ENCODE results near the gene CAPZA2. TPM values are rescaled to one million over a fixed set of nuclear protein-coding genes. Genes with fewer than 3 reads are reported as not detected.

The CAPZA2 gene
- polyA plus RNA-seq, 3 donors = 67.0 to 807 (median 672) TPM

DNA sequence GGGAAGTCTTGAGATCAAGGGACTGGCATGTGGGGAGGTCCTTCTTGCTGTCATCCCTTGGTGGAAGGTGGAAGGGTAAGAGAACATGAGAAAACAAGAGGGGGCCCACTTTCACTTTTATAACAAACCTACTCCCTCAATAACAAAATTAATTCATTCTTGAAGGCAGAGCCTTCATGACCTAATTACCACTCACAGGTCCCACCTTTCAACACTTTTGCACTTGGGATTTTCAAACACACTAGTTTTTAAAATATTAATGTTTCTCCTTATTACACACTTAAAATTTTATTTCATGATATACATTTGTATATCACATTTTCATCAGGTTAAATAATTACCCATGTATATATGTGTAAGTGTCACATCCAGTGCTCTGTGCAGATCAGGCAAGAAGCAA is 93.0 kb downstream of the CAPZA2 start:
- Histone ChIP-seq H3K4me3 (replicated peaks in 1 of 3; ENCODE audit: low read depth in 2 of 3, low read length in 3 of 3) (no peak overlapping the region), H3K4me2 (replicated peaks; ENCODE audit: extremely low read depth, low read length, poor library complexity, severe bottlenecking) (peak overlapping the region; percentile 89)

DNA sequence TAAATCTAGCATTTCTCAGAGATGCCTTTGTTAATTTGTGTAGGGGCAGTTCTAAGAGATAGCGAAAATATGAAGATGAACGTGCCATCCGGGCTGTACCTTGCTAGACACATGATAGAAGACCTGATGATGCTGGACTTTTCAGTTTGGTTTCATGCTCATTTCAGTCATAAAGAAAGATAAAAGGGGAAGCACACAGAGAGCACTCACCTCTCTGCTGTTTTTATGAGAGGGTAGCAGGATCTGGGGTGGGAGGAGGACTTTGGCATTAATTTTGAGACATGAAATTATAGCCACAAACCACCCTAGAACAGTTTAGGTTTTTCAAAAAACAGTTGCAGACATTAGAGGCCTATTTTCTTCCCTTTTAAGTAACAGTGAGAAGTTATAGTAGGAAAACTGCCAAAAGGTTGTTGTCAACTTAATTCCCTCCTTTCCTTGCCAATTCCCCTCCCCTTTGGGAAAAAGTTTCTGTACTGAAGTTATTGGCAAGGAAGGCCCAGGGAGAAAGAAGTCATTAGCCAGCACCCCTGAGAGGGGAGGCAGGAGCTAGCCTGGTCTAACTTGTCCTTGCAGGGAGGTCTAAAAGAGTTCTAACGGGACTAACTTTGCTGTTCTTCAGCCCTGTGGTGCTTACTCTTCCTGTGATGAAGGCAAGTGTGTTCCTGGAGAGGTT is 93.6 kb downstream of the CAPZA2 start:
- DNase-seq = no peak
- Histone ChIP-seq H4K20me1 (ENCODE audit: insufficient read depth, low read length) (no peaks in the 10 kb centered on the region), H3K27ac (ENCODE audit: low read depth in 1 of 2, low read length in 2 of 2) (no peak overlapping the region), H3K79me2 (ENCODE audit: insufficient read depth, low read length) (peaks cover 38% of the 10 kb centered on the region), H2AFZ (ENCODE audit: insufficient read depth, low read depth, low read length, poor library complexity, severe bottlenecking) (peak overlapping the region; percentile 1), H3K4me1 (ENCODE audit: control insufficient read depth in 1 of 2, insufficient read depth in 2 of 2, low read length in 2 of 2) (peaks cover 14 to 20% of the 10 kb centered on the region in 2 donors), H3K9ac (ENCODE audit: insufficient read depth, low read length, poor library complexity, severe bottlenecking) (no peak overlapping the region), H3K4me2 (replicated peaks; ENCODE audit: extremely low read depth, low read length, poor library complexity, severe bottlenecking) (no peak overlapping the region), H3K36me3 (replicated peaks in 1 of 2; ENCODE audit: control insufficient read depth in 1 of 2, insufficient read depth in 2 of 2, low read length in 2 of 2) (no peaks in the 10 kb centered on the region), H3K27me3 (ENCODE audit: control insufficient read depth in 2 of 2, insufficient read depth in 2 of 2, low read length in 2 of 2) (no peaks in the 10 kb centered on the region), H3K9me3 (replicated peaks in 1 of 2; ENCODE audit: control insufficient read depth in 1 of 2, insufficient read depth in 1 of 2, low read length in 2 of 2) (no peaks in the 10 kb centered on the region), H3K4me3 (replicated peaks in 1 of 3; ENCODE audit: low read depth in 2 of 3, low read length in 3 of 3) (no peak overlapping the region)
- 90% methylated on average over 2 of the region's 4 CpGs for WGBS (ENCODE audit: insufficient coverage)
- Mint-ChIP-seq H3K27me3 (ENCODE audit: low read depth in 3 of 3) (peaks cover 0 to 2% (median 0%) of the 10 kb centered on the region in 3 donors), H3K9me3 (peaks cover 0 to 1% (median 0%) of the 10 kb centered on the region in 7 donors), H3K4me3 (no peak overlapping the region), H3K36me3 (peaks cover 0 to 3% of the 10 kb centered on the region in 2 donors), H3K4me1 (peaks cover 31% of the 10 kb centered on the region), H3K27ac (peak overlapping the region in 1 of 7 donors; percentile 9)
- intact Hi-C loops (cut with micrococcal nuclease) = no loop called here
- TF ChIP-seq, protein P1, sequence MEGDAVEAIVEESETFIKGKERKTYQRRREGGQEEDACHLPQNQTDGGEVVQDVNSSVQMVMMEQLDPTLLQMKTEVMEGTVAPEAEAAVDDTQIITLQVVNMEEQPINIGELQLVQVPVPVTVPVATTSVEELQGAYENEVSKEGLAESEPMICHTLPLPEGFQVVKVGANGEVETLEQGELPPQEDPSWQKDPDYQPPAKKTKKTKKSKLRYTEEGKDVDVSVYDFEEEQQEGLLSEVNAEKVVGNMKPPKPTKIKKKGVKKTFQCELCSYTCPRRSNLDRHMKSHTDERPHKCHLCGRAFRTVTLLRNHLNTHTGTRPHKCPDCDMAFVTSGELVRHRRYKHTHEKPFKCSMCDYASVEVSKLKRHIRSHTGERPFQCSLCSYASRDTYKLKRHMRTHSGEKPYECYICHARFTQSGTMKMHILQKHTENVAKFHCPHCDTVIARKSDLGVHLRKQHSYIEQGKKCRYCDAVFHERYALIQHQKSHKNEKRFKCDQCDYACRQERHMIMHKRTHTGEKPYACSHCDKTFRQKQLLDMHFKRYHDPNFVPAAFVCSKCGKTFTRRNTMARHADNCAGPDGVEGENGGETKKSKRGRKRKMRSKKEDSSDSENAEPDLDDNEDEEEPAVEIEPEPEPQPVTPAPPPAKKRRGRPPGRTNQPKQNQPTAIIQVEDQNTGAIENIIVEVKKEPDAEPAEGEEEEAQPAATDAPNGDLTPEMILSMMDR (IDR thresholded peaks at IDR 0.05) = no peak

More for the DNA sequence above, 93.0 kb downstream of the CAPZA2 start:
- Histone ChIP-seq H3K36me3 (replicated peaks in 1 of 2; ENCODE audit: control insufficient read depth in 1 of 2, insufficient read depth in 2 of 2, low read length in 2 of 2) (no peaks in the 10 kb centered on the region), H3K27ac (ENCODE audit: low read depth in 1 of 2, low read length in 2 of 2) (no peak overlapping the region), H3K4me1 (ENCODE audit: control insufficient read depth in 1 of 2, insufficient read depth in 2 of 2, low read length in 2 of 2) (peaks cover 14 to 20% of the 10 kb centered on the region in 2 donors), H3K9ac (ENCODE audit: insufficient read depth, low read length, poor library complexity, severe bottlenecking) (no peak overlapping the region), H3K79me2 (ENCODE audit: insufficient read depth, low read length) (peaks cover 37% of the 10 kb centered on the region), H3K9me3 (replicated peaks in 1 of 2; ENCODE audit: control insufficient read depth in 1 of 2, insufficient read depth in 1 of 2, low read length in 2 of 2) (no peaks in the 10 kb centered on the region), H4K20me1 (ENCODE audit: insufficient read depth, low read length) (no peaks in the 10 kb centered on the region), H3K27me3 (ENCODE audit: control insufficient read depth in 2 of 2, insufficient read depth in 2 of 2, low read length in 2 of 2) (no peaks in the 10 kb centered on the region), H2AFZ (ENCODE audit: insufficient read depth, low read depth, low read length, poor library complexity, severe bottlenecking) (no peak overlapping the region)
- no peak overlapping the region for H3K4me3 Mint-ChIP-seq
- TF ChIP-seq, protein P1 (IDR thresholded peaks at IDR 0.05) = no peak
- H3K4me1 Mint-ChIP-seq = peaks cover 31% of the 10 kb centered on the region
- peaks cover 0 to 3% (median 0%) of the 10 kb centered on the region in 7 donors for H3K9me3 Mint-ChIP-seq
- H3K36me3 Mint-ChIP-seq = peaks cover 0 to 3% of the 10 kb centered on the region in 2 donors
- intact Hi-C loops (cut with micrococcal nuclease) = no loop called here
- DNase-seq = no peak
- H3K27ac Mint-ChIP-seq = no peak overlapping the region
- H3K27me3 Mint-ChIP-seq (ENCODE audit: low read depth in 3 of 3) = peaks cover 0 to 2% (median 2%) of the 10 kb centered on the region in 3 donors
